Testis (tissue), 3 donors: ENCODE measurements around the gene PSMD8. TPM values are rescaled to one million over a fixed set of nuclear protein-coding genes. Genes with fewer than 3 reads are reported as not detected.
"Not testable (repeated sequence)": the region's sequence is repeated elsewhere in the genome, so short reads cannot be mapped to it uniquely, and the experiment has no call there.

Experiments used
- DNase-seq: peaks from one replicate; pipeline ENCODE4 v3.0.0-alpha.2; 2019
- H3K27ac ChIP-seq, 2 donors: fragments of 200-600 bp; sonication (generic); one replicate each; pipeline ENCODE4 v1.5.1; 2019
- H3K27me3 ChIP-seq: fragments of 200-600 bp; sonication (generic); one replicate; pipeline ENCODE4 v1.5.1; 2019
- H3K36me3 ChIP-seq: fragments of 200-600 bp; sonication (generic); one replicate; pipeline ENCODE4 v1.5.1; 2017; ENCODE audit warnings: low read depth; ENCODE audit errors: missing control alignments
- H3K4me1 ChIP-seq: fragments of 200-600 bp; sonication (generic); one replicate; pipeline ENCODE4 v1.5.1; 2019
- H3K4me3 ChIP-seq, 2 donors: fragments of 200-600 bp; sonication (generic); one replicate each; pipeline ENCODE4 v1.5.1; 2017 to 2019
- H3K9me3 ChIP-seq: fragments of 200-600 bp; sonication (generic); one replicate; pipeline ENCODE4 v1.5.1; 2017
- CTCF ChIP-seq, 3 experiments: fragments of 450-650 bp in 2 of 3; fragments of 200-600 bp in 1 of 3; sonication (generic) in 1 of 3; IDR thresholded peaks; one replicate each; pipeline ENCODE4 v1.5.1; 2016 to 2019; ENCODE audit warnings: antibody characterized with exemption in 3 of 3, mild to moderate bottlenecking in 2 of 3, moderate library complexity in 1 of 3
- POLR2A ChIP-seq: fragments of 450-650 bp; IDR thresholded peaks from one replicate; pipeline ENCODE4 v1.6.1; 2017; ENCODE audit warnings: antibody characterized with exemption, mild to moderate bottlenecking, moderate library complexity
- WGBS, 2 donors: methylation state at CpG; one replicate each; pipeline ENCODE4 v1.1.5; 2018; 5-methylcytosine and 5-hydroxymethylcytosine counted together
- intact Hi-C: fragments of 100-400 bp; cut with DNase I; formaldehyde crosslinking; loops from one replicate; pipeline ENCODE4 v1.15.1; 2023; ENCODE audit warnings: low total_unique reads
- polyA plus RNA-seq: library from polyadenylated mRNA; stranded (reverse); fragments of 350-450 nt; fragmentation: Illumina TruSeq; extraction: RNeasy Lipid Tissue Mini Kit (QIAGEN cat#74804); gene quantifications from one replicate; pipeline ENCODE4 v1.2.3, GENCODE V29; 2014; ENCODE audit warnings: low read depth, low replicate concordance; ENCODE audit not compliant: insufficient read depth
- total RNA-seq, 2 donors: library from RNA; depleted of rRNA; stranded (reverse); fragments of >200 nt; gene quantifications; one replicate each; pipeline ENCODE4 v1.2.3, GENCODE V29; 2016

Gene PSMD8
- total and polyA plus RNA-seq, 3 donors from 2014 or later = 244 to 373 (median 265) TPM

- WGBS, 2 donors = 0 to 2% methylated on average over 2 to 70 of the region's 82 CpGs
- Histone ChIP-seq H3K27ac (peak within 1 kb of the TSS; percentile 42 to 72), H3K27me3 (no peaks in the 10 kb centered on the region), H3K9me3 (no peaks in the 10 kb centered on the region), H3K4me1 (no peaks in the 10 kb centered on the region), H3K4me3 (peak within 1 kb of the TSS; percentile 66 to 77), H3K36me3 (no peaks in the 10 kb centered on the region)
- peak; percentile 99 to 100 (median 99) for TF ChIP-seq CTCF (IDR thresholded peaks at IDR 0.05)
- no peak for TF ChIP-seq POLR2A
- intact Hi-C loops = loop anchor here (10.0 kb wide), 1 partner anchor 212 kb away; the partner anchor contains the start of genes EIF3K and MAP4K1
- DNase-seq = peak; percentile 97
Observed at GRCh38 chr19:38402967-38403674, 28.8 kb downstream of the PSMD8 start, which contains the start of gene FAM98C. FAM98C (plus strand) TSS chr19:38403093; CDS start chr19:38403154, 61 bp downstream.

DNA sequence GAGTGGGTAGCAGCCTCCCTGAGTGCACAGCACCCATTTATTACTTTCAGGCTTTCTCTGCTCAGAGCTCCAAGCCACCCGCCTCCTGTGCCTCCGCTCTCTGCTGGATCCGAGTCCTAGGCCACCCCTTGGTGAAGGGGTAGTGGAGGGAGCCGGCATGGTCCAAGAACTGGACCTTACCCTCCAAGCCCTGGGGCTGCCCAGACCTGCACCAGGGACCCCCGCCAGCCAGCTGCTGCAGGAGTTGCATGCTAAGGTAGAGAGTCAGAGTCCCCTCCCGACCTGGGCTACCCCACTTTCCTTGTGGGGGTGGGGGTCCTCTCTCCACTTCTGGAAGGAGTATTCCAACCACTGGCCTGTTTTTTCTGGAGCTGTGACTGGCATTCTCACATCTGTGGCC lies 30.5 kb downstream of the PSMD8 start:
- DNase-seq = no peak
- Histone ChIP-seq H3K36me3 (no peaks in the 10 kb centered on the region), H3K9me3 (no peaks in the 10 kb centered on the region), H3K27me3 (no peaks in the 10 kb centered on the region), H3K4me3 (no peak overlapping the region), H3K27ac (no peak overlapping the region), H3K4me1 (no peaks in the 10 kb centered on the region)
- 86 to 100% methylated on average over 3 to 6 of the region's 6 CpGs for WGBS, 2 donors
- TF ChIP-seq CTCF (IDR thresholded peaks at IDR 0.05) (no peak), POLR2A (no peak)
- intact Hi-C loops = loop anchor here (10.0 kb wide), 1 partner anchor 210 kb away; the partner anchor contains the start of genes EIF3K and MAP4K1

DNA sequence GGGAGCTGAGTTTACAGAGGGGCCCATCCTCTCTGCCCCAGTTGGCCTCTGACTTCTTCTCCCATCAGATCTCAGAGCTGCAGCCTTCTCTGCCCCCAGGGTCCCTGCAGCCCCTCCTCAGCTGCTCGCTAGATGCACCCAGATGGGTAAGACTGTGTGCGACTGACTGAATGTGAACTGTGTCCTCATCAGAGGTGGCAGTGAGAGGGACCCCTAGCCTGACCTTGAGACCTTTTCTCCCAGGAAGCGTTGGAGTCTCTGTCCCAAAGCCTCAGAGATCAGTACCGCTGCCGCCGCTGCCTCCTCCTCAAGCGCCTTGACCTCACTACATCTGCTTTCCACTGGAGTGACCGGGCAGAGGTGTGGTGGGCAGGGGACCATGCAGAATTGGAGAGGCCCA lies 30.9 kb downstream of the PSMD8 start:
- Histone ChIP-seq H3K36me3 (no peaks in the 10 kb centered on the region), H3K27me3 (no peaks in the 10 kb centered on the region), H3K9me3 (no peaks in the 10 kb centered on the region), H3K4me3 (no peak overlapping the region), H3K27ac (no peak overlapping the region), H3K4me1 (no peaks in the 10 kb centered on the region)
- intact Hi-C loops = loop anchor here (10.0 kb wide), 1 partner anchor 210 kb away; the partner anchor contains the start of genes EIF3K and MAP4K1
- no peak for DNase-seq
- TF ChIP-seq CTCF (IDR thresholded peaks at IDR 0.05) (no peak), POLR2A (no peak)
- WGBS, 2 donors = 61 to 79% methylated on average over 3 to 8 of the region's 8 CpGs

DNA sequence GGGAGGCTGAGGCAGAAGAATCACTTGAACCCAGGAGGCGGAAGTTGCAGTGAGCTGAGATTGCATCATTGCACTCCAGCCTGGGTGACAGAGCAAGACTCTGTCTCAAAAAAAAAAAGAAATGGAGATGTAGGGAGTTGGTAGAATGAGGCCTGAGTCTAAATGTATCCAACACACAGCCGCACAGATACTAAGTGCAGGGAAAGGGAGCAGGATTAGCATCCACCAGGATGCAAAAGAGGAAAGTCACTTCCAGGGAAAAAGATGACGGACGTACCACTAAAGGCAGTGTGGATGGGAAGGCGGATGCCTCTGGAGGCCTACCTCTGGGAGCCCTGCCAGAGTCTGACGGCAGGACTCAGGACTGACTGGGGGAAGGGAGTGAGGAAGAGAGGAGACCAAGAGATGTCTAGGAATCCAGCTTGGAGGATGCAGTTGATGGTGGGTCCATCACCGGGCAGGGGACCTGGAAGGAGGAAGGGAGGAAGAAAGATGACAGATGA lies 35.3 kb downstream of the PSMD8 start:
- no peaks in the 10 kb centered on the region for H3K4me1 ChIP-seq
- WGBS, 2 donors = 59 to 67% methylated on average over 7 of the region's 7 CpGs
- no peak for DNase-seq
- H3K4me3 ChIP-seq = no peak overlapping the region
- intact Hi-C loops = loop anchor here (10.0 kb wide), 1 partner anchor 205 kb away; the partner anchor contains the start of genes EIF3K and MAP4K1
- no peaks in the 10 kb centered on the region for H3K9me3 ChIP-seq
- no peaks in the 10 kb centered on the region for H3K27me3 ChIP-seq
- TF ChIP-seq CTCF (IDR thresholded peaks at IDR 0.05) (no peak), POLR2A (no peak)
- no peak overlapping the region for H3K27ac ChIP-seq
- H3K36me3 ChIP-seq = no peaks in the 10 kb centered on the region

- DNase-seq, H3K27me3 ChIP-seq, H3K4me1 ChIP-seq, H3K9me3 ChIP-seq, intact Hi-C loops, H3K27ac ChIP-seq, H3K36me3 ChIP-seq, H3K4me3 ChIP-seq: not testable (repeated sequence)
- WGBS, 2 donors = 55 to 60% methylated on average over 6 of the region's 6 CpGs
Observed at GRCh38 chr19:38410407-38410806, 36.0 kb downstream of the PSMD8 start.
